Left lung (tissue), 10 donors: Measurements from ENCODE around the gene SMS. TPM values are rescaled to one million over a fixed set of nuclear protein-coding genes. Genes with fewer than 3 reads are reported as not detected.
A peak's percentile ranks its signal among the peaks of the same experiment; 100 is the strongest.

Experiments
- ATAC-seq: fragments of 200-7000 bp; cut with Tn5 transposase; one replicate; pipeline ENCODE4 v1.9.1; 2020; ENCODE audit warnings: moderate library complexity
- DNase-seq, 4 donors: peaks; one replicate each; pipeline ENCODE4 v3.0.0-alpha.2; 2013 to 2020
- H3K27ac ChIP-seq, 2 donors: fragments of 200-600 bp; sonication (generic) in 1 of 2; one replicate each; pipeline versions ENCODE4 v1.5.0 to v1.8.0; 2020 to 2021
- H3K27me3 ChIP-seq, 2 donors: fragments of 200-600 bp; sonication (generic) in 1 of 2; one replicate each; pipeline versions ENCODE4 v1.5.0 to v1.8.0; 2020 to 2021
- H3K36me3 ChIP-seq, 2 donors: fragments of 200-600 bp; sonication (generic) in 1 of 2; one replicate each; pipeline versions ENCODE4 v1.5.0 to v1.8.0; 2020 to 2021
- H3K4me1 ChIP-seq, 2 donors: fragments of 200-600 bp; one replicate each; pipeline ENCODE4 v1.8.0; 2021
- H3K4me3 ChIP-seq, 2 donors: fragments of 200-600 bp; sonication (generic) in 1 of 2; one replicate each; pipeline versions ENCODE4 v1.5.0 to v1.8.0; 2020 to 2021; ENCODE audit warnings: mild to moderate bottlenecking in 1 of 2
- H3K9me3 ChIP-seq, 2 donors: fragments of 200-600 bp; sonication (generic) in 1 of 2; one replicate each; pipeline versions ENCODE4 v1.5.0 to v1.8.0; 2020 to 2021
- intact Hi-C, 2 donors: fragments of 100-400 bp; cut with DNase I; formaldehyde crosslinking; loops; one replicate each; pipeline versions ENCODE4 v1.11.2 to v1.14.2; 2022
- polyA plus RNA-seq, 6 donors: library from polyadenylated mRNA; unstranded; fragments of 120-200 nt; gene quantifications; one replicate each; pipeline ENCODE4 v1.2.1, GENCODE V29; 2013; ENCODE audit not compliant: insufficient read length in 6 of 6
- total RNA-seq, 2 donors: library from RNA; stranded (reverse); fragmentation: NEBNext Ultra II Directional; extraction: Animal tissue kit (Norgen Biotek cat#: 25700); gene quantifications; one replicate each; pipeline ENCODE4 v1.2.1, GENCODE V29; 2021
- TF ChIP-seq, protein P1 (sequence below), 2 donors: fragments of 200-600 bp; sonication (generic) in 1 of 2; IDR thresholded peaks; one replicate each; pipeline versions ENCODE4 v1.5.0 to v1.8.0; 2021; ENCODE audit warnings: antibody characterized with exemption in 2 of 2
- donor health status: DM: no; HTN: yes; CAD: no.
- donor health status: DM: no; HTN: no; CAD: no.

The SMS gene
- total and polyA plus RNA-seq, 8 donors: 68.6 to 119 (median 108) TPM

DNA sequence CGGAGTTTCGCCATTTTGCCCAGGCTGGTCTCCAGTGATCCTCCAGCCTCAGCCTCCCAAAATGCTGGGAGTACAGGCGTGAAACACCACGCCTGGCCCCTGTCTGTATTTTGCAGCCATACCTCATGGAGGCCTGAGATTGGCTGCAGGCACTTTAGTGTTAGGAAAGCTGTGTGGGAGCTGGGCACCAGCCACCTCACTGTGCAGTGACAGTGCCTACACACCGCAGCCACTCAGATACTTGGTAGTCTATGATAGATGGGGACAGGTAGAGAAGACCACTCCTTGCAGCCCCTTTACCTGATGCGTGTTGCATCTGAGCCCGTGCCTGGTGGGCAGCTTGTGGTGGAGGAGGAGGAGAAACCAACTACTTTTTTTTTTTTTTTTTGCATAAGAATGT, 16.3 kb downstream of the SMS start:
- ATAC-seq: no peak
- TF ChIP-seq, protein P1, sequence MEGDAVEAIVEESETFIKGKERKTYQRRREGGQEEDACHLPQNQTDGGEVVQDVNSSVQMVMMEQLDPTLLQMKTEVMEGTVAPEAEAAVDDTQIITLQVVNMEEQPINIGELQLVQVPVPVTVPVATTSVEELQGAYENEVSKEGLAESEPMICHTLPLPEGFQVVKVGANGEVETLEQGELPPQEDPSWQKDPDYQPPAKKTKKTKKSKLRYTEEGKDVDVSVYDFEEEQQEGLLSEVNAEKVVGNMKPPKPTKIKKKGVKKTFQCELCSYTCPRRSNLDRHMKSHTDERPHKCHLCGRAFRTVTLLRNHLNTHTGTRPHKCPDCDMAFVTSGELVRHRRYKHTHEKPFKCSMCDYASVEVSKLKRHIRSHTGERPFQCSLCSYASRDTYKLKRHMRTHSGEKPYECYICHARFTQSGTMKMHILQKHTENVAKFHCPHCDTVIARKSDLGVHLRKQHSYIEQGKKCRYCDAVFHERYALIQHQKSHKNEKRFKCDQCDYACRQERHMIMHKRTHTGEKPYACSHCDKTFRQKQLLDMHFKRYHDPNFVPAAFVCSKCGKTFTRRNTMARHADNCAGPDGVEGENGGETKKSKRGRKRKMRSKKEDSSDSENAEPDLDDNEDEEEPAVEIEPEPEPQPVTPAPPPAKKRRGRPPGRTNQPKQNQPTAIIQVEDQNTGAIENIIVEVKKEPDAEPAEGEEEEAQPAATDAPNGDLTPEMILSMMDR (IDR thresholded peaks at IDR 0.05): no peak
- intact Hi-C loops: no loop called here
- H3K27me3 ChIP-seq: no peaks in the 10 kb centered on the region
- no peaks in the 10 kb centered on the region for H3K9me3 ChIP-seq
- no peaks in the 10 kb centered on the region for H3K4me1 ChIP-seq
- no peak overlapping the region for H3K4me3 ChIP-seq
- H3K36me3 ChIP-seq: no peaks in the 10 kb centered on the region
- H3K27ac ChIP-seq: no peak overlapping the region
- DNase-seq: no peak

DNA sequence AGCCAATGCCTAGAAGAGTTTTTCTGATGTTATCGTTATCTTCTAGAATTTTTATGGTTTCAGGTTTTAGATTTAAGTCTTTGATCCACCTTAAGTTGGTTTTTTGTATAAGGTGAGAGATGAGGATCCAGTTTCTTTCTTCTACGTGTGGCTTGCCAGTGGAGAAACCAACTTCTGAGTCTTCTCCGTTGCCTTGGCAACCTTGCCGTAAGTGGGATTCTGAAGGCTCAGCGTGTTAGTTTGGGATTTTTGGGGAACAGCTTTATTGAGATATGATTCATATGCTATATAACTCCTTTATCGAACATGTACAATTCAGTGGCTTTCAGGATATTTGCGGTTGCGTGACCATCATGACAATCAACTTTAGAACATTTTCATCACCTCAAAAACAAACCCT, 17.7 kb downstream of the SMS start:
- H3K27ac ChIP-seq: no peak overlapping the region
- H3K9me3 ChIP-seq: no peaks in the 10 kb centered on the region
- no peak overlapping the region for H3K4me3 ChIP-seq
- no peak for DNase-seq
- H3K36me3 ChIP-seq: no peaks in the 10 kb centered on the region
- TF ChIP-seq, protein P1 (IDR thresholded peaks at IDR 0.05): no peak
- no peaks in the 10 kb centered on the region for H3K4me1 ChIP-seq
- H3K27me3 ChIP-seq: no peaks in the 10 kb centered on the region
- no peak for ATAC-seq
- intact Hi-C loops: no loop called here

DNA sequence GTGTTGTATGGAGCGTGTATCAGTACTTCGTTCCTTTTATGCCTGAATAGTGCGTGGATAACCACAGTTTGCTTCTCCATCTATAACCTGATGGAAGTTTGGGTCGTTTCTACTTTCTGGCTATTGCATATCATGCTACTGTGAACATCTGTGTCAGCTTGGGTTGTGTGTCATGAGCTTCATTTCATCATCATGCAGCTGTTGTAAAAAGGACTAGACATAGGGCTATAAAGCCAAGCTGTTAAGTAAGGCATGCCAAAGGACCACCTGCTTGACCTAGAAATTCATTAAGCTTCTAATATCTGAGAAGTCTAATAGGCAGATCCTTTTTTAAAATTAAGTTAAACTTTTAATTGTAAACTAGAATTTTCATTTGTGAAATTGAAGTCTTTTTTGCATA, 18.4 kb downstream of the SMS start:
- intact Hi-C loops: no loop called here
- peak in 1 of 4 donors; percentile 32 for DNase-seq
- TF ChIP-seq, protein P1 (IDR thresholded peaks at IDR 0.05): no peak
- Histone ChIP-seq H3K4me3 (no peak overlapping the region), H3K27me3 (no peaks in the 10 kb centered on the region), H3K4me1 (no peaks in the 10 kb centered on the region), H3K27ac (no peak overlapping the region), H3K9me3 (no peaks in the 10 kb centered on the region), H3K36me3 (no peaks in the 10 kb centered on the region)
- ATAC-seq: no peak

DNA sequence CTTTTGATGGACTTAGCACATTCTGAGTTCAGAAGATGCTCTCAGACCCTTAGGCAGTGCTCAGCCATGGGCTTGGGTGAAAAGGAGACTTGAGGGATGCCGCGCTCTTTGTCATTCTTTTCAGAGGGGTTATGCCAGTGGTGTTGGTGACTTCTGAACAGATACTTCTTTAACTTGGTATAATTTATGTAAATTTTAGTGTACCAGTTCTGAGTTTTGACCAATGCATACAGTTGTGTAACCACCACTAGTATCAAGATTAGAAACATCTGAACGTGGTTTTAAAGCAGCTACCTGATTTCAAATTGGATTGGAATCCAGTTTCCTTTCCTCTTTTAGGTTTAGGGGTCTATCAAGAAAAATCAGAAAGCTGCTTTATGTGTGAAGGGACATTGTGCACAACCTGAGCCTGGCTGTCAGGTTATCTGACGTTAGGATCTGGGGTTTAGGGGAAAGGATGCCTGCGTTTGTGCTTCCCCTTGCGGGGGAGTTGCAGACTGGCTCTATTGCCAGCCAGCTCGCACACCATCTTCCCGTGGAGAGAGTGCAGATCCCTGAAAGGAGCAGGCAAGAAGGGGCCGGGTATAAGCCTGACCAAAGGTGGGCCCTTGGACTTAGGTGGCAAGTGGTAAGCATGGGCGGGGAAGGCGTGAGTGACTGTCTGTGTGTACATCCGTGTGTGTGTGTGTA, 19.0 kb downstream of the SMS start:
- DNase-seq (no peak), ATAC-seq (no peak)
- Histone ChIP-seq H3K4me3 (no peak overlapping the region), H3K4me1 (no peaks in the 10 kb centered on the region), H3K36me3 (no peaks in the 10 kb centered on the region), H3K9me3 (no peaks in the 10 kb centered on the region), H3K27ac (no peak overlapping the region), H3K27me3 (no peaks in the 10 kb centered on the region)
- intact Hi-C loops: no loop called here
- TF ChIP-seq, protein P1 (IDR thresholded peaks at IDR 0.05): no peak

DNA sequence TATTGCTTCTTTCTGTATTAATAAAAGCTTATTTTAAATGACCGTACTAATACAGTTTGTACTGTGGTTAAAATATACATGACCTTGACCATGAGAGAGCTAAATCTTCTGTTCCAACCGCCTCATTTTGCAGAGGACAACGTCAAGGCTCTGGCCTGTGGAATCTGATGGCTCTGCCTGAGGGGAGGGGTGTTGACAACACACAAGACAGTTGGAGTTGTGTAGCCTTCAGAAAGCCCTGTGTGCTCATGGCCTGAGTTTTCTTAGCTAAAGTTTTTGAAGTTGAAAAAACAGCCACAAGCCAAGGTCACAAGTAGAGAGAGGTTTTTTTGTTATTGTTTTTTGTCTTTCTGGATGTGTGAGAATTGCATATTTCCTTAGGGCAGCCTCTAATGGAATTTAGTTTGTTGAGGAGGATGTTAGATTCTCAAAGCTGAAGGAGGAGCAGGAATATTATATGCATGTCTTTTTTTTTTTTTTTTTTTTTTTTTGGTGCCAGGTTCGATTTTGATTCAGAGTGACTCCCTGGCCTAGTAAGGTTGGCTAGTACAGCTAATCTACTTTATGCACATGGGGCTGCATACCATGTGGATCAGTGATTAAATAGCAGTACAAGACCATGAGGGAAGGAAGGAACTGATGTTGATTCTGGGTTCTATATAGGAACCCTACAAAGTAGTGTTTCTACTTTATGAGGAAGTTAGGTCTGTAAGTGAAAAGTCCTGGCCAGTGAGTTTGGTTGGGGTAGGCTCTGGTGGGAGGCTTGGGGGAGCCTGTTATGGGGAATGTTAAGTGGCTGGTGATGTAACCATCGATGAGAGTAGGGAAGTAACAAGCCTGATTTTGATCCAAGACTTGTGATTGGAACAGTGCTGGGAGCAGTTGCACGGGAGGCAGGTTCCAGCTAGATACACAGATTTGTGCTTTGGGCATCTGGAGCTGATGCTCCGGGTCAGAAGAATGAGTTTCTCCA, 20.3 kb downstream of the SMS start:
- H3K36me3 ChIP-seq: no peaks in the 10 kb centered on the region
- intact Hi-C loops: no loop called here
- H3K9me3 ChIP-seq: no peaks in the 10 kb centered on the region

More for the DNA sequence above, 20.3 kb downstream of the SMS start:
- DNase-seq (no peak), ATAC-seq (no peak)
- TF ChIP-seq, protein P1 (IDR thresholded peaks at IDR 0.05): no peak
- Histone ChIP-seq H3K4me1 (no peaks in the 10 kb centered on the region), H3K27ac (no peak overlapping the region), H3K27me3 (no peaks in the 10 kb centered on the region), H3K4me3 (no peak overlapping the region)
